GM19025 (cell line): ENCODE data around the gene FAM24A.

Experiments
- ATAC-seq: cut with Tn5 transposase; IDR thresholded peaks from one replicate; pipeline ENCODE4 v1.9.1; 2021; ENCODE audit warnings: mild to moderate bottlenecking, low read depth, moderate library complexity; ENCODE audit not compliant: unreplicated experiment

Gene FAM24A

GRCh38 chr10:122915700-122916099 is 5.3 kb downstream of the FAM24A start:
- no peak for ATAC-seq

- no peak for ATAC-seq
Observed at GRCh38 chr10:122930140-122930539, 19.7 kb downstream of the FAM24A start.

- ATAC-seq, result no peak
Observed at GRCh38 chr10:122931088-122931906, 20.9 kb downstream of the FAM24A start.

GRCh38 chr10:122939133-122939855 is 28.9 kb downstream of the FAM24A start:
- no peak for ATAC-seq

GRCh38 chr10:122939856-122940543 is 29.6 kb downstream of the FAM24A start:
- ATAC-seq, result no peak

GRCh38 chr10:122949296-122949695 is 38.9 kb downstream of the FAM24A start:
- ATAC-seq, result no peak

GRCh38 chr10:122953902-122954730 is 43.7 kb downstream of the FAM24A start, which contains the start of gene C10orf88:
C10orf88 (minus strand) TSS chr10:122954227; CDS start chr10:122954178, 49 bp downstream.
- peak; percentile 99 for ATAC-seq

- no peak for ATAC-seq
Observed at GRCh38 chr10:122954731-122955050, 44.3 kb downstream of the FAM24A start.

GRCh38 chr10:122955892-122956291 is 45.5 kb downstream of the FAM24A start:
- ATAC-seq, result no peak

- no peak for ATAC-seq
Observed at GRCh38 chr10:122957474-122957873, 47.1 kb downstream of the FAM24A start.

GRCh38 chr10:122962405-122962804 is 52.0 kb downstream of the FAM24A start:
- no peak for ATAC-seq
